C4-2B (cell line): ENCODE results near the gene SERPINB5.

Experiments used
- H3K27ac ChIP-seq: fragments of 450-650 bp; 2 replicates; pipeline ENCODE4 v1.5.1; 2017
- ZFX ChIP-seq: fragments of 450-650 bp; IDR thresholded peaks from 2 replicates; pipeline ENCODE4 v1.6.1; 2017
- TF ChIP-seq, protein P1 (sequence below): fragments of 450-650 bp; conservative IDR thresholded peaks from 2 replicates; pipeline ENCODE4 v1.5.1; 2017; ENCODE audit warnings: mild to moderate bottlenecking

SERPINB5 gene

DNA sequence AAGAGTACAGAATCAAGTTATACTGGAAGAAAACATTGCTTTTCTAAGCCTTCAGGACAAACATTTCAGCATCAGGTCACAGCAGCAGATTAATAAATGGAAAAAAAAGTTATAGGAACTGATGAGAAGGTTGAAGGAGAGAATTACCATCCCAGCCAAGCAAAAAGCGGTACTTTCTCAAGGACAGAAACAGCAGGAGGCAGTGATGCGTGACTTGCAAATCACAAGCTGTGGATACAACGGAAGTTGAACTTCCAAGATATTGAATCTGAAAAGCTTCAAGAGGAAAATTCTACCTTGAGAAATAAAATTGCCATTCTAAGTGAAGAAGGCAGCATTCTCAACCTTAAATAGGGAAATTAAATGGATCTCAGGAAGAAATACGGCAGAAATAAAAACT lies 46.9 kb downstream of the SERPINB5 start:
- H3K27ac ChIP-seq = no peak overlapping the region
- TF ChIP-seq, protein P1, sequence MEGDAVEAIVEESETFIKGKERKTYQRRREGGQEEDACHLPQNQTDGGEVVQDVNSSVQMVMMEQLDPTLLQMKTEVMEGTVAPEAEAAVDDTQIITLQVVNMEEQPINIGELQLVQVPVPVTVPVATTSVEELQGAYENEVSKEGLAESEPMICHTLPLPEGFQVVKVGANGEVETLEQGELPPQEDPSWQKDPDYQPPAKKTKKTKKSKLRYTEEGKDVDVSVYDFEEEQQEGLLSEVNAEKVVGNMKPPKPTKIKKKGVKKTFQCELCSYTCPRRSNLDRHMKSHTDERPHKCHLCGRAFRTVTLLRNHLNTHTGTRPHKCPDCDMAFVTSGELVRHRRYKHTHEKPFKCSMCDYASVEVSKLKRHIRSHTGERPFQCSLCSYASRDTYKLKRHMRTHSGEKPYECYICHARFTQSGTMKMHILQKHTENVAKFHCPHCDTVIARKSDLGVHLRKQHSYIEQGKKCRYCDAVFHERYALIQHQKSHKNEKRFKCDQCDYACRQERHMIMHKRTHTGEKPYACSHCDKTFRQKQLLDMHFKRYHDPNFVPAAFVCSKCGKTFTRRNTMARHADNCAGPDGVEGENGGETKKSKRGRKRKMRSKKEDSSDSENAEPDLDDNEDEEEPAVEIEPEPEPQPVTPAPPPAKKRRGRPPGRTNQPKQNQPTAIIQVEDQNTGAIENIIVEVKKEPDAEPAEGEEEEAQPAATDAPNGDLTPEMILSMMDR = no peak
- TF ChIP-seq ZFX = no peak

DNA sequence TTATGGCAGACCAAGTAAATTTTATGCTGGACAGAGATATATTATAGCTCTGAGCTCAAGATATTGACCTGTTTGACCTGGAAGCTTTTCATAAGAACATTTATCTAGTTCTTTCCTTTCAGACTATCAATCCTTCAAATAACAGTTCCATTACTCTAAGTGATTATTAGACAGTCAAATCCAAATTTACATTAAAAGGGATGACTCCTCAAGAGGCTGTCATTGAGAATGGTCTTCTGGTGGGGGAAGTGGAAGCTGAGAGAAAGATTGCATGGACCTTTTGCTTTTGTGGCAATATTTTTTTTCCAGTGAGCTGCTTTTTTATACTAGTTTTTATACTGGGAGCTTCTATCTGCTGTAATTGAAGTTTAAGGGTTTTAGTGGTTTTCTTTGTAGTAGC lies 50.5 kb downstream of the SERPINB5 start:
- TF ChIP-seq, protein P1 = no peak
- no peak for TF ChIP-seq ZFX
- H3K27ac ChIP-seq = no peak overlapping the region

DNA sequence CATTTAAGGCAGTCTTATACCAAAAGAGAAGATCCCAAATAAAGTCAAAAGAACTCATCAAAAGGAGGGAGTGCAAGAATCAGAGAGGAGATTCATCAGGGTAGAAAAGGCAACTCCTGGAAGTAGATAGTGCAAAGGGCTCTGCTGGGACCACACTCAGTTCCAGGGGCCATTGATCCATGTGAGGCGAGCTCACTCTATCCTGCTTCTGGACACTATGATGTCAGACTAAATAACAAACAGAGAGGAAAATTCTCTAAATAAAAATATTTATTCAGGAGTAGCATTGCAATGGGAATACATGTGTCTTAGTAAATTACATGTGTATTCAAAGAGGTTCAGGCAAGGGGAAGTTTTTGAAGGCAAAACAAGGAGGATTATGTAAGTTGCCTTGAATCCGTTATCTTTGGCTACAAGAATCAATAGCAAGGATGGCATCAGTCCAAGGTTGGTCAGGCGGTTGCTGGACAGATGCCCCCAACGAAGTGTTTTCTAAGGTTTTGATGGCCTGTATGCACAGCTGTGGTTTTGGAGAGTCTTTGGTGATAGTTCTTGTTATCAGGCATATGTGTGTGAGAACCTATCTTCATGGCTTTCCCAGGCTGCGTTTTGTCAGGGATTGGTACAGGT lies 52.2 kb downstream of the SERPINB5 start:
- TF ChIP-seq ZFX = no peak
- H3K27ac ChIP-seq = no peak overlapping the region

DNA sequence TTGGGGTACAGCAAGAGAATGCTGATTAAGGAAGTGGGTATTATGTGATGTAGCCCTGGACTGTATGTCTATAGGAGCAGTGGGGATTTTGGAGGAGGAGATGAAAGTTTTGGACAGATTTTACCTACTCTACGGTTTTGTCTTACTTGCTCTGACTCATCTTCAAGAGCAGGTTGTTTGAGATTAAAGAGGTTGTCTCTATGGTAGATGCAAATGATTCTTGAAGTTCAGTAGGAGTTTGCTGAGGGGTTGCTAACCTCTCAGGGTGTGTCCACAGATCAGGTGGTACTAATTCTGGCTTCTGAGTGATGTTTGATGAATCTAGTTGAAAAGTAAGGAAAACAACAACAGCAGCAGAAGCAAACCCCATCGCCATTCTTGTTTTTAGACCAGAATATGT lies 55.7 kb downstream of the SERPINB5 start:
- no peak overlapping the region for H3K27ac ChIP-seq
- TF ChIP-seq ZFX = no peak
- TF ChIP-seq, protein P1 = no peak

DNA sequence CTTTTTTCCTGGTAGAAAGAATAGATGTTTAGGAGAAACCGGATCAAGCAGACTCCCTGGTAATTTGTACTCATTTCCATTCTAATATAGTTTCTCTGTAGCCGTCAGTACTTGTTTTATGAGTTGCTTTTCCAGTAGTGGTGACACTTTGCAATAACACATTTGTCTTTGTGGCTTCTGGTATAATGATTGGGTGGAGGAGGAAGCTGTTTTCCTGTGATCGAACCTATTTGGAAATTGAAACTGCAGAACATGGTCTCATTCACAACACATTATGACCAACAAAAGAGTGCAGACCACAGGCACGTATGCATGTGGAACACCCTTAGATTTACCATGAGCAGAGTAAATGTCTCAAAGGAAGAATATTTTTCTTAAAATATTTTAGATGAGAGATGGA lies 57.9 kb downstream of the SERPINB5 start:
- TF ChIP-seq ZFX = no peak
- TF ChIP-seq, protein P1 = no peak
- no peak overlapping the region for H3K27ac ChIP-seq

DNA sequence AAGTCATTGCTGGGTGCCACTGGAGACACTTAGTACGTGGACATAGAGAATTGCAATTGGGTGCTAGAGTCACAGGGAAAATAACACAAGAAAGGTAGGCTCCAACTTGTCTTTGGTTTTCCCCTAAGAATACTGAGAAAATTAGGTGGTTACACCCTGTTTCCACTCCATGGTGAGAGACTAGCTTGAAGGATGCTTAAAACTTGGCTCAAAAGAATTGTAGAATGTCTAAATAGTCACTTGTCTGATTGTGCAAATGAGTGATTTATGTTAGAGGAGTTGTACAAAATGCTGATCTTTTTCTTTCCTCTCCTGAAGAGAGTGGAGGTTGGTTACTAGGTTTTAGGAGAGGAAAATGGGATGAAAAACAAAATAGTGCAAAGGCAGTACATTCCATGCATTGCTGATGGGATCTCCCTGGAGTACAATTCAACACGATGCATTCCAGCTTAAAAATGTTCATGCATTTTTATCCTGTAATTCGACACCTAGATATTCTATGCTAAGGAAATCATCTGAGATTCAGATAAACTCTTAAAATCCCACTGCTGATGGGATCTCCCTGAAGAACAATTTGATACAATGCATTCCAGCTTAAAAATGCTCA lies 63.2 kb downstream of the SERPINB5 start:
- H3K27ac ChIP-seq = no peak overlapping the region
- TF ChIP-seq ZFX = no peak
- TF ChIP-seq, protein P1 = no peak

DNA sequence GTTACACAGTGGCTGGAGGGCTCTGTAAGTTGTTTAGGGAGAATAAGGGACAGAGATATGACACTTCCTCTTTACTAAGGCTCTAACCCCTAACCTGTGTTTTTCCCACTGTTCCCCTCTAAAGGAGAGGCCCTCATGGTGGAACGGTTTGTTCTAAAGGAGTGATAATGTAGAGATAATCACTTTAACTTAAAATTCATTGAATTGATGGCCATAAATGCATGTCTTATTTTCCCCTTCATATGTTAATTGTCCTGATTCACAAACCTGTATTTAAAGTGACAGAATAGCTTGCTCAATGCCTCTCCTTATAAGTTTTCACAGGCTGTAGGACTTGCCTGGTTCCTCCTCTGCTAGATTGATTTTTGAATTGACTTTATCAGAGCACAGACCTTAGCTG lies 65.3 kb downstream of the SERPINB5 start, which contains the start of gene SERPINB12:
Gene SERPINB12 (plus strand): TSS at position 301 of the 400 bp plus-strand sequence. CDS start 13,791 bp downstream, outside the sequence.
- no peak within 1 kb of the TSS for H3K27ac ChIP-seq
- TF ChIP-seq ZFX = no peak
- TF ChIP-seq, protein P1 = no peak

DNA sequence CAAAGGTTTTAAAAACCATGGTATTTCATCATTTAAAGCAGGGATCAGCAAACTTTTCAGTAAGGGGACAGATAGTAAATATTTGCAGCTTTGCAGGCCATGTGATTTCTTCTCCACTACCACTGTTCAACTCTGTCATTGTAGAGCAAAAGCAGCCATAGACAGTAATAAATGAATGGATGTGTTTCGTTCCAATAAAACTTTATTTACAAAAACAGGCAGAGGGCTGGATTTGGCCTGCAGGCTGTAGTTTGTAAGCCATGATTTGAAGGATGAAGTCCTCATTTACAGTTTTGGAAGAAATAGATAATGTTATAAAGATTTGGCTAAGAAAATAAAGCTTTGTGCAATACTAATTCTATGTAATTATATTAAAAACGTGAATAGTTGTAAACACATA lies 67.3 kb downstream of the SERPINB5 start:
- H3K27ac ChIP-seq = no peak overlapping the region
- TF ChIP-seq, protein P1 = no peak
